ENCODE measurements around the gene FAM131B. TPM values are rescaled to one million over a fixed set of nuclear protein-coding genes. Genes with fewer than 3 reads are reported as not detected.

Gene FAM131B
- total and polyA plus RNA-seq, 9 of the 15 experiments (the other 6 are each of a cell fraction or from before 2014, with no cell fraction given) = 0.03 to 0.04 TPM; not detected in 7

DNA sequence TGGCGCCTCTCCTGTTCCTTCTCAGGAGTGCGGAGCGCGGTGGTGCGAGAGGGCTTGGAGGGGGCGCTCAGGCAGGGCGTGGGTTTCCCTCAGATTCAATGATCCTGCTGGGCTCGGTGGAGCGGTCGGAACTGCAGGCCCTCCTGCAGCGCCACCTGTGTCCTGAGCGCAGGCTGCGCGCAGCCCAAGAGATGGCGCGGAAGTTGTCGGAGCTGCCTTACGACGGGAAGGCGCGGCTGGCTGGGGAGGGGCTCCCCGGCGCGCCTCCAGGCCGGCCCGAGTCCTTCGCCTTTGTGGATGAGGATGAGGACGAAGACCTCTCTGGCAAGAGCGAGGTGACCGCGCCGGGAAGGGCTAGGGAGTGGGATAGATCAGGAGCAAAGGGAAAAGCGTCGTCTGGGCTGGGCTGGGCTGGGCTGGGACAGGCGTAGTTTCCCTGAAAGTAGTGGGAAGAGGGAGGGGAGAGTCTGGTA, 17.0 kb downstream of the FAM131B start (continued):
- TF ChIP-seq, protein P1, sequence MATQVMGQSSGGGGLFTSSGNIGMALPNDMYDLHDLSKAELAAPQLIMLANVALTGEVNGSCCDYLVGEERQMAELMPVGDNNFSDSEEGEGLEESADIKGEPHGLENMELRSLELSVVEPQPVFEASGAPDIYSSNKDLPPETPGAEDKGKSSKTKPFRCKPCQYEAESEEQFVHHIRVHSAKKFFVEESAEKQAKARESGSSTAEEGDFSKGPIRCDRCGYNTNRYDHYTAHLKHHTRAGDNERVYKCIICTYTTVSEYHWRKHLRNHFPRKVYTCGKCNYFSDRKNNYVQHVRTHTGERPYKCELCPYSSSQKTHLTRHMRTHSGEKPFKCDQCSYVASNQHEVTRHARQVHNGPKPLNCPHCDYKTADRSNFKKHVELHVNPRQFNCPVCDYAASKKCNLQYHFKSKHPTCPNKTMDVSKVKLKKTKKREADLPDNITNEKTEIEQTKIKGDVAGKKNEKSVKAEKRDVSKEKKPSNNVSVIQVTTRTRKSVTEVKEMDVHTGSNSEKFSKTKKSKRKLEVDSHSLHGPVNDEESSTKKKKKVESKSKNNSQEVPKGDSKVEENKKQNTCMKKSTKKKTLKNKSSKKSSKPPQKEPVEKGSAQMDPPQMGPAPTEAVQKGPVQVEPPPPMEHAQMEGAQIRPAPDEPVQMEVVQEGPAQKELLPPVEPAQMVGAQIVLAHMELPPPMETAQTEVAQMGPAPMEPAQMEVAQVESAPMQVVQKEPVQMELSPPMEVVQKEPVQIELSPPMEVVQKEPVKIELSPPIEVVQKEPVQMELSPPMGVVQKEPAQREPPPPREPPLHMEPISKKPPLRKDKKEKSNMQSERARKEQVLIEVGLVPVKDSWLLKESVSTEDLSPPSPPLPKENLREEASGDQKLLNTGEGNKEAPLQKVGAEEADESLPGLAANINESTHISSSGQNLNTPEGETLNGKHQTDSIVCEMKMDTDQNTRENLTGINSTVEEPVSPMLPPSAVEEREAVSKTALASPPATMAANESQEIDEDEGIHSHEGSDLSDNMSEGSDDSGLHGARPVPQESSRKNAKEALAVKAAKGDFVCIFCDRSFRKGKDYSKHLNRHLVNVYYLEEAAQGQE (IDR thresholded peaks at IDR 0.05; ENCODE audit: borderline replicate concordance) = peak; percentile 27; the same call in 1 of the 2 replicates
- TF ChIP-seq, protein P1 (CRISPR knock-in tag; IDR thresholded peaks at IDR 0.05; ENCODE audit: low read depth) = no peak
- peak; percentile 59 for TF ChIP-seq FIP1L1 (IDR thresholded peaks at IDR 0.05; ENCODE audit: low read depth, low read length, poor library complexity, severe bottlenecking)
- TF ChIP-seq, protein P2, sequence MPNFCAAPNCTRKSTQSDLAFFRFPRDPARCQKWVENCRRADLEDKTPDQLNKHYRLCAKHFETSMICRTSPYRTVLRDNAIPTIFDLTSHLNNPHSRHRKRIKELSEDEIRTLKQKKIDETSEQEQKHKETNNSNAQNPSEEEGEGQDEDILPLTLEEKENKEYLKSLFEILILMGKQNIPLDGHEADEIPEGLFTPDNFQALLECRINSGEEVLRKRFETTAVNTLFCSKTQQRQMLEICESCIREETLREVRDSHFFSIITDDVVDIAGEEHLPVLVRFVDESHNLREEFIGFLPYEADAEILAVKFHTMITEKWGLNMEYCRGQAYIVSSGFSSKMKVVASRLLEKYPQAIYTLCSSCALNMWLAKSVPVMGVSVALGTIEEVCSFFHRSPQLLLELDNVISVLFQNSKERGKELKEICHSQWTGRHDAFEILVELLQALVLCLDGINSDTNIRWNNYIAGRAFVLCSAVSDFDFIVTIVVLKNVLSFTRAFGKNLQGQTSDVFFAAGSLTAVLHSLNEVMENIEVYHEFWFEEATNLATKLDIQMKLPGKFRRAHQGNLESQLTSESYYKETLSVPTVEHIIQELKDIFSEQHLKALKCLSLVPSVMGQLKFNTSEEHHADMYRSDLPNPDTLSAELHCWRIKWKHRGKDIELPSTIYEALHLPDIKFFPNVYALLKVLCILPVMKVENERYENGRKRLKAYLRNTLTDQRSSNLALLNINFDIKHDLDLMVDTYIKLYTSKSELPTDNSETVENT (CRISPR knock-in tag; IDR thresholded peaks at IDR 0.05) = 0 out of 2 replicates have a peak, but pooled peaks have one; percentile 26
- peak in 1 of 2 experiments; percentile 53; a peak in 2 of 4 replicates for TF ChIP-seq RAD21 (CRISPR knock-in tag; conservative IDR thresholded peaks at IDR 0.05 in 1 of 2, IDR thresholded peaks at IDR 0.05 in 1 of 2)
- no peak for TF ChIP-seq RBM22 (IDR thresholded peaks at IDR 0.05; ENCODE audit: low read depth, low read length, poor library complexity, severe bottlenecking)
- no peak for TF ChIP-seq TSC22D4 (tag; IDR thresholded peaks at IDR 0.05)
- 0 out of 2 replicates have a peak, but pooled peaks have one; percentile 50 for TF ChIP-seq GATAD2A (IDR thresholded peaks at IDR 0.05)
- peak; percentile 9 for TF ChIP-seq EGR1 (conservative IDR thresholded peaks at IDR 0.05)
- no peak for TF ChIP-seq SMAD2 (IDR thresholded peaks at IDR 0.05; ENCODE audit: low read depth, low read length)
- TF ChIP-seq, protein P3, sequence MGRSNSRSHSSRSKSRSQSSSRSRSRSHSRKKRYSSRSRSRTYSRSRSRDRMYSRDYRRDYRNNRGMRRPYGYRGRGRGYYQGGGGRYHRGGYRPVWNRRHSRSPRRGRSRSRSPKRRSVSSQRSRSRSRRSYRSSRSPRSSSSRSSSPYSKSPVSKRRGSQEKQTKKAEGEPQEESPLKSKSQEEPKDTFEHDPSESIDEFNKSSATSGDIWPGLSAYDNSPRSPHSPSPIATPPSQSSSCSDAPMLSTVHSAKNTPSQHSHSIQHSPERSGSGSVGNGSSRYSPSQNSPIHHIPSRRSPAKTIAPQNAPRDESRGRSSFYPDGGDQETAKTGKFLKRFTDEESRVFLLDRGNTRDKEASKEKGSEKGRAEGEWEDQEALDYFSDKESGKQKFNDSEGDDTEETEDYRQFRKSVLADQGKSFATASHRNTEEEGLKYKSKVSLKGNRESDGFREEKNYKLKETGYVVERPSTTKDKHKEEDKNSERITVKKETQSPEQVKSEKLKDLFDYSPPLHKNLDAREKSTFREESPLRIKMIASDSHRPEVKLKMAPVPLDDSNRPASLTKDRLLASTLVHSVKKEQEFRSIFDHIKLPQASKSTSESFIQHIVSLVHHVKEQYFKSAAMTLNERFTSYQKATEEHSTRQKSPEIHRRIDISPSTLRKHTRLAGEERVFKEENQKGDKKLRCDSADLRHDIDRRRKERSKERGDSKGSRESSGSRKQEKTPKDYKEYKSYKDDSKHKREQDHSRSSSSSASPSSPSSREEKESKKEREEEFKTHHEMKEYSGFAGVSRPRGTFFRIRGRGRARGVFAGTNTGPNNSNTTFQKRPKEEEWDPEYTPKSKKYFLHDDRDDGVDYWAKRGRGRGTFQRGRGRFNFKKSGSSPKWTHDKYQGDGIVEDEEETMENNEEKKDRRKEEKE (IDR thresholded peaks at IDR 0.05; ENCODE audit: borderline replicate concordance in 1 of 2, control insufficient read depth in 1 of 2, low read depth in 2 of 2, low read length in 1 of 2) = 0 out of 4 replicates have a peak, but pooled peaks of 1 of the 2 experiments have one; percentile 66
- TF ChIP-seq ZNF79 (CRISPR knock-in tag; IDR thresholded peaks at IDR 0.05; ENCODE audit: low read depth) = no peak
- no peak for TF ChIP-seq ARID2 (IDR thresholded peaks at IDR 0.05)
